Measurements from ENCODE around the gene JARID2.

JARID2 gene

DNA sequence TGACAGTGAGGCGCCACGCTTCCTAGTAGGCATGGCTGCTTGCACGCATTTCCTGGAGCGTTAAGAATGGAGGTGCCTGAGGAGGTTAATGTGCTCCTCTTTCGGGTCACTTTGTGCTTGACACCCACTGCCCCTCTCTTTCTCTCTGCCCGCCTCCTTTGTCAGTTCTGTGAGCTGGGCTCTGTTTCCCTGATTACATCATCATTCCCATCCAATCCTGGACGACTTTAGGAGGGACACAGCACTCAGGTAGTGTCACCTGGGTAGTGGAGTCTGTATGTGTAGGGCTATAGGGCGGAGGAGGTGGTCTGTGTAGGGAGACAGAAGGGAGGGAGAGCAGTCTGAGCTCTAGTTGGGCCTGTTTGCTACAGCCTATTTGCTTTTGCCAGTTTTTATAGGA lies 136.8 kb downstream of the JARID2 start:
- no peak for DNase-seq

DNA sequence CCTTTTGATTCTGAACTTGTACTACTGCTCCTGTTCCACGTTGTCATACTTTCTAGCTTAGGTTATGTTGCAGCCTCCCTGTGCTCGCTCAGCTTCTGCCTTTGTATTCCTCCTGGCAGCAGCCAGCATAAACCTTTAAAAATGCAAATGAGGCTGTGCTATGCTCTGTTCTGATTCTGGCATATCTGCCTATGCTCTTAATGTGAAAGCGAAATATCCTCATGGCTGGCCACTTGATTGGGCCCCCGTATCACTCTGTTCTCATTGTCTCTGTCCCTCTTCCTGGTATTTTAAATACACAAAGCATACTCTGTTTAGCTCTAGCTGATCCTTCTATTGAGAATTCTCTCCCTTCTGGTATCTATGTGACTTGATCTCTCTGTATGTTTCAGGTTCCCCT lies 139.0 kb downstream of the JARID2 start:
- DNase-seq = no peak

DNA sequence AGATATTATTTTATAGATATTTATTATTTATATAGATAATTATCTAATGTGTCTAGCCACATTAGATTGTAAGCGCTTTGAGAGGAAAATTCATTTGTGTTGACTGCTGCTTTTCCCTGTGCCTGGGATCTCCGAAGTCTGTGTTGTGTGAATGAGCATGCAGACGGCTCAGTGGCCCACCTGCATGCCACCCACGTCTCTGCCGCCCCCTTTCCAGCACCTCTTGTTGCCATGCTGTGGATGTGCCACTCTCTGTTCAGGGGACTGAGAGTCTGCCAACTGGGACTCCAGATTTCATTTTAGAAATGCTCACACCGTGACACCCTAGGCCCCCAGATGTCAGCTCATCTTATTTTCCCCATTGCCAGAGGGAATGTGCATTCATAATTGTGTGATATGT lies 139.7 kb downstream of the JARID2 start:
- DNase-seq = no peak

DNA sequence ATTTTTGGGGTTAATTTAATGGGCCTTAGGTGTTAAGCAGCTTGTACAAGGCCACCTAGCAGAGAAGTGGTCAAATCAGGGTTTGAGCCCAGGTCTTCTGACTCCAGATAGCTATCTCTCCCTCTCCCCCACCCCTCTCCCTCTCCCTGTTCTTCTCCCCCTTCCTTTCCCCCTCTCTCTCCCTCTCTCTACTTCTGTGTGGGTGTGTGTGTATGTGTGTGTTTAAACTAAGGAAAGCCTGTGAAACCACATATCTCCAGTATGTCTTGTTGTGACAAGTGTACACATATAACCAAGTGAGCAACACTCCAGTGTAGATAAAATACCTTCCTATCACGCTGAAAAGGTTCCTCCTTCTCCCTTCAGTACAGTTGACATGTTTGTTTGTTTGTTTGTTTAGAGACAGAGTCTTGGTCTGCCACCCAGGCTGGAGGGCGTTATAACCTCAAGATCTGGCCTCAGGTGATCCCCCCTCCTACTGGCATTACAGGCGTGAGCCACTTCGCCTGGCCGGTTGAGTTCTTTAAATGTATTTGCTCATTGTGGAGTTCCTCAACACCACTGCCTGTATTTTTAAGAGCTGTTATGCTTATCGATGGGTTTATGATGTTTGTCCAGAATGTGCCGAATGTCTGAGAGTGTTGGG lies 140.4 kb downstream of the JARID2 start:
- no peak for DNase-seq

DNA sequence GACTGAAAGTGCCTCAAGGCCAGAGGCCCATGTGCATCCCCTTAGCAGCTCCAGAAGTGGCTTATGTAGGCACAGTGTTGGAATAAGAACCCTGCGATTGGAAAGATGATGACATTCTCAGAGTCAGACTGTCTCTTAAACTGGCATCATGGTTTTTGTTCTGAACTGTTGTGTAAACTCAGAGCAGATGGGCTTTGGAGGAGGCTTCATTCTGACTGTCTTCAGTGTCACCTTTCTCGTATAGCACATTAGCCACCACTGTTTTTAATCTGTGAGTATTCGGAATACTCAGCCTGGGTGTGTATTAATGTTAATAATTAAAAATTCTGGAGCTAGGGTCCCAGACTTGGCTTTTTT lies 140.9 kb downstream of the JARID2 start:
- DNase-seq = no peak

DNA sequence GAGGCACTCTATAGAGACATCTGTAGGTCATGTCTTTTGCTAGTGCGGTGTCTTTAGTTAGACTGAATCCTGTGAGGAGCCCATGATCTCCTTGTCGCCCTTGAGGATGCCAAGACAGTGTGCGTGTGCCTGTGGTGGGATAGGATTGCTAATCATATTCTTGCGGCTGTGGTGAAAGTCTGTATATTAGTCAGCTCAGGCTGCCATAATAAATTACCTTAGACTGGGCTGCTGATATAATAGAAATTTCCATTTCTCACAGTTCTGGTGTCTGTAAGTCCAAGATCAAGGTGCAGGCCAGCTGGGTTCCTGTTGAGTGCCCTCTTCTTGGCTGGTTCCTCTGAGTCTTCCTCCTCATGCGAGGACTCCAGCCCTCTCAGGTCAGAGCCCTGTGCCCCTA lies 141.2 kb downstream of the JARID2 start:
- DNase-seq = no peak

DNA sequence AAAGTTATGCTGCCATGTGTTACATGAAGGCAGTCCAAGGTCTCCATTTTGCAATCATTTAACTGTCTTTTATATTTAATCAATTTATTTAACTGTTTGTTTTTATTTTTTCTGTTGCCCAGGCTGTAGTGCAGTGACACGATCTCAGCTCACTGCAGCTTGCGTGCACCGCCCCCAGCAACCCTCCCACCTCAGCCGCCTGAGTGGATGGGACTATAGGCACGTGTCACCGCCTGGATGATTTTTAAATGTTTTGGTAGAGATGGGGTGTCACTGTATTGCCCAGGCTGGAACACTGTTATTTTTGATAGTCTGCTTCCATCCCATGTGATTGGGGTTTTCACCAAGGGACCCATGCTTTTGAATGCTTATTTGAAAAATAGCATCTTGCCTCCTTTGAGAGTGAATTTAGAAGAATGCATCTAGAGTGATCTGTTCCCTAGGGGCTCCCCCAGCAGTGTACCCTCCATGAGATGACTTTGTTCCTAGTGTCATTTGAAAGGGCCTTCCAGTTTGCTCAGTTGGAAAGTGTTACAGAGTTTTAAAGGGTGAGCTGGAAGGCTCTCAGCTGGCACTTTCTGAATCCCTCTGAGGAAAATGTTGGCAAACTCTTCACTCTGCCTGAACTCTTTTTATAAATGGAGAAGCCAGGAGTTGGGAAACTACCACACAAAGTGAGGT lies 143.4 kb downstream of the JARID2 start:
- DNase-seq = peak; percentile 42

DNA sequence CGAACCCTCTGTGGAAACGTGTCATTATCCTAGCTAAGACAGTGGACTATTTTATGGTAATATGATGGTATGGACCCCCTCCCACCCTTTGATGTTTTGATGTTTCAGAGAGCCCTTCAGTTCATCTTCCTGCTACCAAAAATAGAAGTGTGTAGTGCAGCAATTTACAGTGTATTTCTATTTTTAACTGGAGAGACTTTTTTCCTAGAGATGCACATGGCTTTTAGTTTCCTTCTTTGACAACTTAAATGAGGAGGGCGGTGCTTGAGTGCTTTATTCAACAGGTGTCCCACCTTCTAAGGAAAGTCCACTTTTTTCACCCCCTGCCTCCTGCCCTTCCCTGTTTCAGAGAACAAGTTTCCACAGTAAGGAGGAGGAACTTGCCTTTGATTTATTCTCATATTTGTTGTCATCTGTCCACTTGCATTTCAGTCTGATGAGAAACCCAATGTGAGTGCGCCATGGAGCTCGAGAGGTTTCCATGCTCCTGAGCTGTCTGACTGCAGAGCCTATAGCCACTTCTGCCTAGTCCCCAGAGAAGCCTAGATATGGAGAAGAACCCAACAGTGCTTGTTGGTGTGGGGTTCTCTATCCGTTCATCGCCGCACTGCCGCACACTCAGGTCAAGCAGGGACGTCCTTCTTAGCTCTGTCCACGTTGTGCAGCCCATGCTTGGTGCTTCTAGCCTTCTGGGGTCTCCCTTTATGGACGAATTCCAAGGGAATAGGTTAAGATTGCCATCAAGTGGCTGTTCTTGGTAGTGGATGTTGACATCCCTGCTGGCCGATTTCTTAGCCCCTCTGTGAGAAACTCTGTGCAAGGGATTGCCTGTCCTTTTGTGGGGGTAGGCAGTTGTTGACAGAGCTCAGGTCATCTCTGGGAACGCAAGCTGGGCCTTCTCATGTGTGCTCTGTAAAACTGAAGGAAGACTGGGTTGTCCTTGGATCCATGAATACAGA lies 144.2 kb downstream of the JARID2 start:
- DNase-seq = peak; percentile 57

DNA sequence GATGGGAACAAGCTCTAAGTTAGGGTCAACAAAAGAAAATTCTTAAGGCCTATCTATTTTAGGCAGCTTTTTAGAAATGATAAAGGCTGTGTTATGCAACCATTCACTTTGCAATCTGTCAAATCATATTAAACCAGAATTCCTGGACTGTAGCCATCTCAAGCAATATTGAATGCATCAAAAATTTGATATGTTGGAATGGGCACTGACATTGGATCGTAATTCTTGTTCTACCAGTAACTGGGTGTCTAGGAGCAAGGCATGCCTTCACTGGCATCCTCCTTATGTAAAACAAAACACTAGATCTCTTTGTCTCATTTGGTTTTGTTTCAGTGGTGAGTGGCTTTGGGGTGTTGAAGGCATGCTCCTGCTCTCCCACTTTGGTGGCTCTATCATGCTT lies 145.6 kb downstream of the JARID2 start:
- no peak for DNase-seq

DNA sequence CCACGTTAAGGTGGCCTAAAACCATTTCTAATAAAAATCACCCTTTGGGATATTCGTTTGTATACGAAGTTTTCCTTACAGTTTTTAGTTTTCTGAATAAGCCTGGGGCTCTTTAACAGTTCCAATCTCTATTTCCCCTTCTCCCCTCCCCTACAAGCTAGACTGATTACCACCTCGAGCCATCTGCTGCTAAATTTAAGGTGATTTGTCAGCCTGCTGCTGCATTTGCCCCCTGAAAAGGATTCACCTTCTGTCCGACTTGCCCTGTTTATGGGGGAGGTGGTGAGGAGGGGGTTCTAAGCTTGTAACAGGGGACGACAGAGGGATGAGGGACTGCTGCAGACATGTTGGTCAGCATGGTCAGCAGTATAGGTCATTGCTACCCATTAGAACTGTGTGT lies 146.3 kb downstream of the JARID2 start:
- DNase-seq = no peak

DNA sequence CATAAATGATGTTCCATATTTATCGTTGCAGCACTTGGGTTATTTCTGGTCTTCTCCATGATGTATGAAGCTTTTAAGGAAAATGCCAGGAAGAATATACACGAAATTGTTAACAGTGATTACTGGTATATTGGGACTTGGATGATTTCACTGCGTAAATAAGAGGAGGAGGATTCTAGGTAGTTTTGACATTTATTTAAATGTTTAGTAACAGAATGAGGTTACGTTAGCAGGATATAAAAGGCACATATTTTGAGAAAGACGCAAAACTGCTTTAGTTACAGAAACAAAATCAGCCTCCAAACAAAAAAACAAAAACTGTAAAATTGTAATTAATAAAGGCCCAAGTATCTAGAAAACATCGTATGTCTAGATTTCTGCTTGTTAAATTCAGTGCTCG lies 147.7 kb downstream of the JARID2 start:
- no peak for DNase-seq

DNA sequence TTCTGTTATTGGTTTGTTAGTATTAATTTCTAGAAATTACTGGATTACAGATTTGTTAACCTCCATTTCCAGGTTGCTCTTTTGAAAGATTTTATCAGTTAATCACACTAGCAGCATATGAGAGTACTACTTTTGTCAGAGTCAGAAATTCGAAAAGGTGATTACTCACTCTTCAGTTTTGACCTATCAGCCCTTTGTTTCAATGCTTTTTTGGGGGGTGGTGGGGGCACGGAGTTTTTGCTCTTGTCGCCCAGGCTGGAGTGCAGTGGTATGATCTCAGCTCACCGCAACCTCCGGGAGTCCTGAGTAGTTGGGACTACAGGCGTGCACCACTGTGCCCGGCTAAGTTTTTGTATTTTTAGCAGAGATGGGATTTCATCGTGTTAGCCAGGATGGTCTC lies 149.2 kb downstream of the JARID2 start:
- no peak for DNase-seq

DNA sequence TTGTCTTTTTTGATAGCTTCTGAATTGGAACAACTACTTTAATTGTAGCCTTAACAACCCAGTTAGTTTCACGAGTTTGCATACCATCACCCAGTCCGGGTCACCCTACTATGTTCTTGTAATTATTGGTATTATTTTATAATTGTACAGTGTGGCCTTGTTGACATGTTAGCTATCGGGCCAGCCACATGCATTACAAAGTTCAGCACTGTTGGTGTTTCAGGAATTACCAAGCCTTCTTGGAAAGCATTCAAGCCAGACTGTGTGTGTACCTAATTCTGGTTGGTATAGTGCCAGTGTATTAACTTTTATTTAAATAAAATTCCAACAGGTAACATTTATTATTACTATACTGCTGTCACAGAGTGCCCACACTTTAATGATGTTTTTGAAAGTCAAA lies 150.9 kb downstream of the JARID2 start:
- no peak for DNase-seq

DNA sequence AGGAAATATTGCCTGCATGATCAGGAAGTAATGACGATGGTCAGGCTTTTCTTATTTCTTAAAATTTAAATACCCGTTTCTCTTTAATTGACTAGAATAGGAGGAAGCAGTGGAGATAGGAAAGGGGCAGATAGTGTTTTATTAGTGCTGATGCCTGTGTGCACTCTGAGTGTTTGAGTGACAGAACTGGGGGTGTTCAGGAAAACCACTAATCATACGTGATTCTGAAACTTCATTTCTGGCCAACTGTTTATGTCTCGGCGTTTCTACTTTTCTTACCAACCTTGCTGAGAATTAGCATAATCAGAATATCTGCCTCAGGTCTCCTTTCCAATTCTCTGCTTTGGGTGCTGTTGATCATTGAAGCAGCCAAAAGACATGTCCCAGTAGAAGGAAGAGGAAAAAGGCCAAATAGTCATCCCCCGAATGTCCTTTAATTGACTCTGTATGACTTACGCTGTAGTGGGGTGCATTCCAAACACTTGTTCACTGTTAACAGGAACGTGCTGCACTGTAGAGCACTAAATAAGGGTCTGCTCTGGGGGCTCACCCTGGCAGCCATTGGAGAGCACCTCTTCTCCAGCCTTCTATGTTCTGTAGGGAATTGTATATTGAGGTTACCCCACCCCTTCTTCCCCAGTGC lies 152.9 kb downstream of the JARID2 start:
- peak; percentile 25 for DNase-seq

DNA sequence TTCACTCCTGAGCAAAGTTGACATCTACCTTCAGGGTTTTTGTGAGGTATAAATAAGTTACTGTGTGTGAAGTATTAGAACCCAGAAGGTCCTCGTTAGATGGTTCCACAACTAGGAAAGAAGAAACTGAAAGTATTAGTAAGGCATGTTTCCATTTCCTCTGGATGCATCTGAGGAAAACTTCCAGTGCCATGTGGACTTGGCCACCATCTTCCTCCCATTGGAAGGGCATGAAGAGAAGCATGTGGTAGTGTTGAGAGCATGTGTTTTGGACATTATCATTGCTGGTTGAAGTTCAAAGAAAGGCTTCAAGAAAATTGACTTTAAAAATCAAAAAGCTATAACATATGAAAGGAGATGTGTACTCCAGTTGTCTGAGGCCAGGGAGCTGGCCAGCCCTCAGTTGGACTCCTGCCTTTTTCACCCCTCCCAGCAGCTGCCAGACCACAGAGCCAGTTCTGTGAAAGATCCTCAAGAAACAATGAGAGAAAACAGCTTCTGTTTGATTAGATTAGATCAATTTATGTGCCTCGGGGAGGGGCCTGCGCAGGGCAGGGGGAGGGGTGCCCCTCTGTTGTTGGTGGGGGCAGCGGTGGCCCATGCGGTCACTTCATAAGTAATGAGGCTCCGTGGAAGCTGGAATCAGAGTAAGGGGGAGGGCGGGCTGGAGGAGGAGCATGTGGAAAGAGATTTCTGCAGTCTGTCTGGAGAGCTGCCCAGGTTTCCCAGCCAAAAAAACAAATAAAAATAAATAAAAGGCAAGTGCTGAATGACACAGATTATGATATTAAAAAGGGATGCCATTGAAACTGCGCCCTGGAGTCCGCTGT lies 154.0 kb downstream of the JARID2 start:
- peak; percentile 46 for DNase-seq

DNA sequence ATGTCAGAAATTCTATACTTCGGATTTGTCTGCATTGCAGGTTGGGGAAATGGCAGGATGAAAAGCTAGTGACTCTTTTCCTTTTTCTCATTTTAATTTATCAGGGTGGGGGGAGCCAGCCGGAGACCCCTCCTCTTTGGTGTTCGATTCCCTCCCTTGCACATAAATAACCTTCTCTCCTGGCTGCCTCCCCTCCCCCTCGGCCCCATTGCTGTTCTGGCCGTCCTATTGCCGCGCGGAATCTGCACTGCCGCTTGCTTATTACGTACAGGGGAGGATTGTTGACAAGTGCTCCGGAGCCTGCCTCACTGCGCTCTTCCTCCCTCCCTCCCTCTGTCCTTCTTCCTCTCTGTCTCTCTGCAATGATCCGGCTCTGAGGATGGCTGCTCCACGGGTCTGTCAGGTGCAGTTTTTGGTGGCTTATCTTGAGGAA lies 154.7 kb downstream of the JARID2 start:
- DNase-seq = peak; percentile 35

DNA sequence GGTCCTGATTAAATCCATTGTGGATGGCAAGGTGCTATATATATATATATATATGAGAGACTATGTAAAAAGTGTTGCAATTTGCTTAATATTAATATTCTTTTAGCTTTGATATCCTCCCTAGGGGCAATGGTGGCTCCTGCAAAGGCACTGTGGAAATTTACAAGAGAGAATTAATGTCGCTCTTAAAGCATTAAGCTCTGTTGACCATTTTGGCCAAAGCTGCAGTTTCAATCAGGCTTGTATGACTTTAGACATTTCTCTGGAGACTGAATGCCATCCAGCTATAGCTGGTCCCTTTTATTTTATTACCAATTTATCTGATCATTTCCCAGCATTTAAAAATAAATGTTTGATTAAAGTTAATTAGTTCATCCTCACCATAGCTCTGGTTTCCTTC lies 155.3 kb downstream of the JARID2 start:
- no peak for DNase-seq

DNA sequence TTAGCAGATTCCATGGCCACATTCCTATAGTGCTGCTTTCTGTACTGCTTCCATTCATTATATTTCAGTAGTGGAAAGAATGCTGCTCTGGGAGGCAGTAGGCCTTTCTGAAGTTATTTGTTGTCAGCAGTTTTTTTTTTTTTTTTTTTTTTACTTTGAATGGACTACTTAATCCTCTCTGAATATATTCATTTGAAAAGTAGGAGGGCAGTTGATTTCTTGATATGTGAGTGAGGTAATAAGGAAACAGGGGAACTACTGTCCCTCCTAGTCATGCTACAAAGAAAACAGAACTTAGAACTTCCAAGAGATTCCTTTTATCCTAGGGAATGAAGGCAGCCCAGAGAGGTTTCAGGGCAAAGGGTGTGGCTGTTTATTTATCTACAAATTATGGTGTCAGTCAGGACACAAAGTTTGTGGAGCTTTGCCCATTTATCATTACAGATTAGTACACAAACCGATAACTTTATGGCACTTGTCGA lies 155.9 kb downstream of the JARID2 start:
- peak; percentile 56 for DNase-seq

DNA sequence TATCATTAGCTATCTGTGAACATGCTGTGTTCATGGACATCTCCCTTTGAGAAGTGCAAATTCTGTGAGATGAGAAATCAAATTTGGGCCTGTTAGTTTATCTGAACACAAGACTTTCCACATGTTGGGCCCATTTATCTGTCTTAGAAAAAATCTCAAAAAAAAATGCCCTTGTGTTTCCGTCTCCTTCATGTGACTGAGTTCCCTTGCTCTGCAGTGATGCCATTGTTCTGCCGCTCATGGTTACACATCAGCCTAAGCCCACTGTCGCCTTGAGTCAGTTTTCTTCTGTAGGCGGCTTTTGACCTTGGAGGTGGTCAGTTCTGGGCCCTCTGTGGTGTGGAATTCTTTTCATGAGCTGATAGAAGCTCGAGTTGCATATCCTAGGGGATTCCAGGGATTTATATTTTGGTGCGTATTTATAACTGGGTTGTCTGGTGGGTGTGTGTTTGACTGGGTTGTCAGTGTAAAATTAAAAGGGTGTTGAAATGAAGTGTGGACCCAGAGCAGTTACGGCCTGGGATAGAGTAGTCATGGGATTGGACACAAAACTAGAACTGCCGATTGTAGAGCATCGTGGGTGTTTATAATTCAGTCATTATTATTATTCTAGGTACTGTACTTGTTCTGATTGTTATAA lies 156.7 kb downstream of the JARID2 start:
- DNase-seq = peak; percentile 68

DNA sequence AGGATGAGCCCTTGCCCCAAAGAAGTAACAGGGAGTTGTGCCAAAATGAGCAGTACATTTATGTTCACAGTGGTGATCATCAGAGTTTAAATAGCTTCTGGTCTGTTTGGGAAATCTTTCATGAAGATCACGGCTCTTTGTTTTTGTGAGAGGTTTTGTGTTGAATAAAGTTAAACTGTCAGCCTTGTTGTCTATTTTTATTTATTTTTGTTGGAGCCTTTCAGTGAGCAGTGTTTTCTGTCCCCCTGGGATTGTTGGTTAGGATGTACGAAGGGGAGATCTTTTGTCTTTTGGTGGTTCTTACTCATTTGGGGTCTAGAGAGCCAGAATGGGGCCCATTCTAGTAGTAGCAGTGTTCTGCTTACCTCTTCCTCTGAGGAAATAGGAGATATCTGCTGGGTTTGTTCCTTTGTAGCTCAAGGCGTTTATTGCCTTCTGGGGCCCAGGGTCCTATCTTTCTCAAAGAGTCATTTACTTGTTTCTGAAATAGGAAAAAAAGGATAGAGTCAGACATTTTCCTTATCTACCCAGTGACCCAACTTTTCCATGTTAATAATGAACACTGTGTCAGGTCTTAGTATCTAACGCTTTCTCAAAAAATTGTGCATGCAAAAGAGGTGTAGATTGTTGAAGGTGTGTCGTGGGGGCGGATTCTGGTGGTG lies 157.4 kb downstream of the JARID2 start:
- DNase-seq = no peak

DNA sequence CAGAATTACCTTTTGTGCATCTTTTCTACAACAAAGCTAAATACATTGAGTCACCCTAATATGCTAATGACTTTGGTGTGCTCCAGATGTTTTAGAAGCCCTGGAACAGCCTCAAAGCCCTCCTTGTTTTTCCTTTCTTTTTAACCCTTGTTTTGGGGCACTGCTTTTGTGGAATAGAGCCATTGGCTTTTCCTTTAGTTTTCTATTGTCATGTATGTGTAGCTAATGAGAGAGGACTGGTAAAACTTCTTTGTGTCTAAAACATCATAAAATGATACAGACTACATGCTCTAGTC lies 158.8 kb downstream of the JARID2 start:
- no peak for DNase-seq
